ENCODE data around the gene KLHL11.
"Not testable (repeated sequence)": the region's sequence is repeated elsewhere in the genome, so short reads cannot be mapped to it uniquely, and the experiment has no call there.

KLHL11 gene

DNA sequence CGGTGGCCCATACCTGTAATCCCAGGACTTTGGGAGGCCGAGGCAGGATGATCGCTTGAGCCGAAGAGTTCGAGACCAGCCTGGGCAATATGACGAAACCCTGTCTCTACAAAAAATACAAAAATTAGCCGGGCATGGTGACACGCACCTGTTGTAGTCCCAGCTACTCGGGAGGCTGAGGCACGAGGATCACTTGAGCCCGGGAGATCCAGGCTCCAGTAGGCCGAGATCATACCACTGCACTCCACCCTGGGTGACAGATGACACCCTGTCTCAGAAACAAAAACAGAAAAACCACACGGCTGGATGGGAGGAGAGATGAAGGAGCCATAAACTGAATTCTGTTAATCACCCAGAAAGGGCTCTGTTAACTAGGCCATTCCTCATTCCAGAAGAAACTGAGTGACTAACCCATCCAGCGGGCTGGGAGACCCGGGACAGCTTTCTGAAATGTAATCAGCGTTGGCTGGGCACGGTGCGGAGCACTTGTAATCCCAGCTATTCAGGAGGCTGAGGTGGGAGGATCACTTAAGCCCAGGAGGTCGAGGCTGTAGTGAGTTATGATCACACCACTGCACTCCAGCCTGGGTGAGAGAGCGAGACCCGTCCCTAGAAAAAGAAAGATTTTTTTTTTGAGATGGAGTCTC, 28.6 kb downstream of the KLHL11 start:
- DNase-seq: no peak

DNA sequence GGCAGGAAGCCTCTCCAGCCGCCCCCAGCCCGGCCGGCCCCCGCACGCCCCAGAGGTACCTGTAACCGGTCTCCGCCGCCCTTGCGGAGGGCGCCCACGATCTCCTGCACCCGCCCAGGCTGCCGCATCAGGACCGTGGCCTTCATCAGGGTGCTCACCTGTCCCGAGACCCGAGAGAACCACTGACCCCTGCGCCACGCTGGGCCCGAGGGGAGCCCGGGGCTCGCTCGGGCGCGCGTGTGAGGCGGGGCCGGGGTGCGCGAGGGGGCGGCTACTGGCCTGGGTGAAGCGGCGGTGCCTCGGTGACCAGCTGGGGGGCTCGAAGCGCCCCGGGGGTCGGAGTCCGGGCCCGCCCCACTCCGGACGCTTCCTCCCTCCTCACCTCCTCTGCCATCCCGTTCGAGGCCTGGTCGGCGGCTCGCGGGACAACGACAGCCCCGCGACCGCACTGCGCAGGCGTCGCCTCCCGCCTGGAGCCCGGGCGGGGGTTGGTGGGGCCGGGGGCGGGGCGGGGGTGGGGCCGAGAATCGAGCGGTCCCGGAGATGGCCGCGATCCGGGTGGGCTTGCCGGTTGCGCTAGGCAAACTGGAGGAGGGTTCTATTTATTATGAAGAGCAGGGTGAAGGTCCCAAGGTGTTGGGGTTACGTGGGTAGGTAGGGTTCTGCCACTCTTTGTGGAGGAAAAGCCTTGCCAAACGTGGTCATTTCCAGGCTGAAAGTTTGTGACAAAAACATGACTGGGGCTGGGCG, 29.2 kb downstream of the KLHL11 start, which contains the start of gene NT5C3B:
Gene NT5C3B, minus strand, starts transcription at position 433 of the 750 bp plus-strand sequence. Its CDS starts 39 bp downstream, at position 394.
- DNase-seq: peak; percentile 88

- DNase-seq: no peak
Measured at GRCh38 chr17:41835214-41835799, 29.9 kb downstream of the KLHL11 start.

DNA sequence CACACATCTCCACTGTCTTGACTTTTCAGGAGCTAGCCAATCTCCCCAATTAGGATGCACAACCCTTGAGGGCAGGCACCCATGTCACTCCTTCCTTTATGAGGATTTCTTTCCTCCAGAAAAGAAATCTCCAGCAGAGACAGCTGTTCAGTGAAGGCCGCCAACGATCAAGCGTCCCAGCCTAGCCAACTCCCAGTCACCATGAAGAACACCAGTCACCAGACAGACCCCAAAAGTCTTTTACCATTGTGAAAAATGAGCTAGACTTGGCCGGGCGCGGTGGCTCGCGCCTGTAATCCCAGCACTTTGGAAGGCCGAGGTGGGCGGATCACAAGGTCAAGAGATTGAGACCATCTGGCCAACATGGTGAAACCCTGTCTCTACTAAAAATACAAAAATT, 35.3 kb downstream of the KLHL11 start:
- not testable (repeated sequence) for DNase-seq

- no peak for DNase-seq
Measured at GRCh38 chr17:41825175-41825845, 39.9 kb downstream of the KLHL11 start.

DNA sequence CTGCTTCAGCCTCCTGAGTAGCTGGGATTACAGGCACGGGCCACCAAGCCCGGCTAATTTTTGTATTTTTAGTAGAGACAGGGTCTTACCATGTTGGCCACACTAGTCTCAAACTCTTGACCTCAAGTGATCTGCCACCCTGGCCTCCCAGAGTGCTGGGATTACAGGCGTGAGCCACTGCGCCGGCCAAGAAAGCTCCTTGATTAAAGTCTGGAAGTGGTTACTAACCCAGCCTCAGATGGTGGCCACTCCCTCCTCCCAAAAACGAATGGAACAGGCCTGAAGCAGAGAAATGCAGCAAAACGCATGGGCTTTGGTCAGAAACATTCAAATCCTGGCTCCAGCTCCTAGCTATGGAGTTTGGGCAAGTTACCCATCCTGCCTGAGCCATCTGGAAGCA, 41.1 kb downstream of the KLHL11 start:
- no peak for DNase-seq

DNA sequence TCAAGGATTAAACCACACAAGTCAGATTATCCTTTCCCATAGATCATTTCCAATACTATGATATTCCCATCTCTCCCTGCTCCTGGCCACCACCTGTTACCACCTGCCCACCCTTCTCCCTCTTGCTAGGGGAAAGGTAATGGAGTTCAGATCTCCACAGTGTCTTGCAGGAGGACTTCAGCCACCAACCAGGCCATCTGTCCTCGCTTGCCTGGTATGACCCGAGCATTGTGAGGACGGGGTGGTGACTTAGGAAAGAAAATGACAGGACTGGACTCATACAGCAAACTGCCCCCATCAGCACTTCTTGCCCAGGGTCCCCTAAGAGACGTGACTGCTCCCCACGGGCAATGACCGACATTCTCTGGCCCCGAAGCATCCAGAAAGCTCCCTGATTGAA, 41.6 kb downstream of the KLHL11 start:
- DNase-seq: no peak

DNA sequence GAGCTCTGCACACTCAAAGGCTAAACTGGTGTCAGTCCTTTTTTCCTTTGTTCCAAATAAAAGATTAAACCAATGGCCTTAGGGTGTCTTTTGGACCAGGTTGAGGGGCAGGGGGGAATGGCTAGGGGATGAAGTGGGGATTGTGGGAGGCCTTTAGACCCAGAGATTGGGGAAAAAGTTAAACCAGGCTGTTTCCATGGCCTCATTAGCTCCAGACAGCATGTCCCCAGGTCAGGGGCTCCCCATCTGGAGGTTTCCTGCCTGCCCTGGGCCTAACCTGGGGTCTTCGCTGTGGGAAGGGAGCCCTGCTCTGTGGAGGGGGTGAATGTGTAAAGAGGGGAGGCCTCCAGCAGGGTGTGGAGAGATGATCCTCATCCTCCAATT, 42.1 kb downstream of the KLHL11 start:
- DNase-seq: no peak

DNA sequence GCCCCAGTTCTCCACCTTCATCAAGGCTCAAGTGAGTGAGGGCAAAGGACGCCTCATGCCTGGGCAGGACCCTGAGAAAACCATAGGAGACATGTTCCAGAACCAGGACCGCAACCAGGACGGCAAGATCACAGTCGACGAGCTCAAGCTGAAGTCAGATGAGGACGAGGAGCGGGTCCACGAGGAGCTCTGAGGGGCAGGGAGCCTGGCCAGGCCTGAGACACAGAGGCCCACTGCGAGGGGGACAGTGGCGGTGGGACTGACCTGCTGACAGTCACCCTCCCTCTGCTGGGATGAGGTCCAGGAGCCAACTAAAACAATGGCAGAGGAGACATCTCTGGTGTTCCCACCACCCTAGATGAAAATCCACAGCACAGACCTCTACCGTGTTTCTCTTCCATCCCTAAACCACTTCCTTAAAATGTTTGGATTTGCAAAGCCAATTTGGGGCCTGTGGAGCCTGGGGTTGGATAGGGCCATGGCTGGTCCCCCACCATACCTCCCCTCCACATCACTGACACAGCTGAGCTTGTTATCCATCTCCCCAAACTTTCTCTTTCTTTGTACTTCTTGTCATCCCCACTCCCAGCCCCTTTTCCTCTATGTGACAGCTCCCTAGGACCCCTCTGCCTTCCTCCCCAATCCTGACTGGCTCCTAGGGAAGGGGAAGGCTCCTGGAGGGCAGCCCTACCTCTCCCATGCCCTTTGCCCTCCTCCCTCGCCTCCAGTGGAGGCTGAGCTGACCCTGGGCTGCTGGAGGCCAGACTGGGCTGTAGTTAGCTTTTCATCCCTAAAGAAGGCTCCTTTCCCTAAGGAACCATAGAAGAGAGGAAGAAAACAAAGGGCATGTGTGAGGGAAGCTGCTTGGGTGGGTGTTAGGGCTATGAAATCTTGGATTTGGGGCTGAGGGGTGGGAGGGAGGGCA, 42.7 kb downstream of the KLHL11 start:
- no peak for DNase-seq

DNA sequence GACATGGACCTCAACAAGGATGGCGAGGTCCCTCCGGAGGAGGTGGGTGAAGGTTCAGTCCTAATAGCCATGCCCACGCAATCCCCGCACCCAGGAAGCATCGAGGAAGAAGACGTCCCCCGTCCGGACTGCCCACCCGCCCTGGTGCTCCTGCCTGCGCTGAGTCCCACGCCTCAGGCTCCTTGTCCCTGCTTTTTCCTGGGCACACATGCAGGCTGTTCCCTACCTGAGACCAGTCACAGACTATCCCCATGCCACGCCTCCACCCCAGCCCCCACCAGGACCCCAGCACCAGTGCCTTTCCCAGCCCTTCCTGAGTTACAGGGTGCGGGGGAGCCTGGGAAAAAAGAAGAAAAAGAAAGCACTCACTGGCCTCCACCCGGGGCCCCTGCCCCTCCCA, 43.4 kb downstream of the KLHL11 start:
- DNase-seq: no peak

GRCh38 chr17:41818024-41818423, 47.2 kb downstream of the KLHL11 start:
- no peak for DNase-seq

GRCh38 chr17:41816637-41817320, 48.4 kb downstream of the KLHL11 start:
- no peak for DNase-seq

DNA sequence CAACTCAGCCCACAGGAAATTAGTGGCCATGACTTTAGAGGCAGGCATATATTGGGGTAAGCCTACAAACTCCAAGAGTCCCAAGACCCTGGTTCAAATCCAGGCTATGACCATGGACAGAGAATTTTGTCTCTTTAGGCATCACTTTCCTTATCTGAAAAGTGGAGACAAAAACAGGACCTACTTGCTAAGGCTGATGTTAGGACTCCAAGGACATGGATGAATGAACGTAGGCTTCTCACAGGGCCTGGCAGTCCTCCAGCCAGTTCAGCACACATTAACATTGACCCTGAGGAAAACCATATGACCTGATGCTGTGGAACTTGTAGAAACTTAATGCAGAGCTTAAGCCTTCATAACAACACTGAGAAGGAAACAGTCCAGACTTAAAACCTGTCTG, 51.0 kb downstream of the KLHL11 start:
- no peak for DNase-seq

- no peak for DNase-seq
Measured at GRCh38 chr17:41813699-41814124, 51.5 kb downstream of the KLHL11 start.

- no peak for DNase-seq
Measured at GRCh38 chr17:41813152-41813680, 52.0 kb downstream of the KLHL11 start.

DNA sequence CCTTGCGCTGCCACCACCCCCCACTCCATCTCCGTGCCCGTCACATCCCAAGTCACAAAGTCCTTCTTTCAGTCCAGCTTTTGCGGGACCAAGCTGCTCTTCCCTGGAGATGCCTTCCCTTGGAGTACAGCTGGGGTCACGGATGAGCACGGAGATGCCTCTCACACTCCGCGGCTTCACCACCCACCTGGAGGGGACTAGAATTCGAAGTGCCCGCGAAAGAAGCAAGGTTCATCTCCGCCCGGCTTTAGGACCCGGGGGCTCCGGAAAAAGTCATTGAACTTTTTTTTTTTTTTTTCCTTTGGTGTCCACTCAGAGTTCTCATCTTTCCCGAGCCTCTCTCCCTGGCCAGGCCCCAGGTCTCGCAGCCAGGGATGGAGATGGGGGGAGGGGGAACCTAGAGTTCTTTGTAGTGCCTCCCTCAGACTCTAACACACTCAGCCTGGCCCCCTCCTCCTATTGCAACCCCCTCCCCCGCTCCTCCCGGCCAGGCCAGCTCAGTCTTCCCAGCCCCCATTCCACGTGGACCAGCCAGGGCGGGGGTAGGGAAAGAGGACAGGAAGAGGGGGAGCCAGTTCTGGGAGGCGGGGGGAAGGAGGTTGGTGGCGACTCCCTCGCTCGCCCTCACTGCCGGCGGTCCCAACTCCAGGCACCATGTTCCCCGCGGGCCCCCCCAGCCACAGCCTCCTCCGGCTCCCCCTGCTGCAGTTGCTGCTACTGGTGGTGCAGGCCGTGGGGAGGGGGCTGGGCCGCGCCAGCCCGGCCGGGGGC, 52.7 kb downstream of the KLHL11 start, which contains the start of gene FKBP10:
Gene FKBP10, plus strand, starts transcription at position 624 of the 771 bp plus-strand sequence. Its CDS starts 31 bp downstream, at position 655.
- peak; percentile 98 for DNase-seq

DNA sequence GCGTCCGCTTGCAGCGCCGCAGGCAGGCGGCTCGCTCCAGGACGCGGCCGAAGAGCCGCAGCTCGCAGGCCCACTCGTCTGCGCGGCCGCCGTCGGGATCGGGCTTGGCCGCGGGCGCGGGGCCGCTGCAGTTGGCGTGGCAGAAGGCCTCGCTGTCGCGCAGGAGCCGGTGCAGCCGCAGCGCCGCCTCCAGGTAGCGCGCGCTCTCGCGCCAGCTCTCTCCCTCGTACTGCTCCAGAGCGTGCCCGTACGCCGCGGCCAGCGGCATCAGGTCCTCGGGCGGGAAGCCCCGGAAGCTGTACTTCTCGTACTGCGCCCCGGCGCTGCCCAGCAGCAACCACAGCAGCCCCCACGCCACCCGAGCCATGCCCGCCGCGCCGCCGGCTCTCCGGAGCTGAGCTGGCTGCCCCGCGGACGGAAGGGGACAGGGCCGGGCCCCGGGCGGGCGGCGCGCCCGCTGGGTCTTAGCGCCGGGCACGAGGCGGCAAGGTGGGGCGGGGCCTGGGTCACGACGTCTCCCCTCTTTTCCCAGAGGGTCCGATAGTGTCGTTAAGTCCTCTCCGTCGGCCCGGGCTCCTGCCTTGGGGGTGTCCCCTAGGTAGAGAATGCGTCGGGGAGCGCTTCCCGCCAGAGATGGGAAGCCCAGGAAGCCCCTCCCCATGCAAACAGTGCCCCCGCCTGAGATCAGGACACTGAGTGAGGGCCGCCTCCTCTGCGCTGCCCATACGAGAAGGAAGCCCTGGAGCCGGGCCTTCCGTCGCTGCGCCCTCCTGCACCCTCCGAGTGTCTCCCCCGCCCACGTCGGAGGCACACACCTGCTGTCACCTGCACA, 53.5 kb downstream of the KLHL11 start, which contains the start of gene P3H4:
Gene P3H4, minus strand, starts transcription at position 401 of the 832 bp plus-strand sequence. Its CDS starts 34 bp downstream, at position 367.
- DNase-seq: peak; percentile 93

GRCh38 chr17:41810659-41811548, 54.3 kb downstream of the KLHL11 start:
- DNase-seq: peak; percentile 71
